Activated CD8-positive, alpha-beta memory T cell treated with anti-CD3 and anti-CD28 coated beads, Interleukin-2, amount 50 U/mL, for 4 hours (primary cell): Measurements from ENCODE around the gene HHLA2.

Experiments used
- DNase-seq: peaks from one replicate; pipeline ENCODE4 v3.0.0-alpha.2; 2020

HHLA2 gene

GRCh38 chr3:108301695-108302404, 5.5 kb downstream of the HHLA2 start:
- DNase-seq, result no peak

GRCh38 chr3:108302570-108302969, 6.2 kb downstream of the HHLA2 start:
- no peak for DNase-seq

GRCh38 chr3:108305484-108306172, 9.3 kb downstream of the HHLA2 start:
- no peak for DNase-seq

DNA sequence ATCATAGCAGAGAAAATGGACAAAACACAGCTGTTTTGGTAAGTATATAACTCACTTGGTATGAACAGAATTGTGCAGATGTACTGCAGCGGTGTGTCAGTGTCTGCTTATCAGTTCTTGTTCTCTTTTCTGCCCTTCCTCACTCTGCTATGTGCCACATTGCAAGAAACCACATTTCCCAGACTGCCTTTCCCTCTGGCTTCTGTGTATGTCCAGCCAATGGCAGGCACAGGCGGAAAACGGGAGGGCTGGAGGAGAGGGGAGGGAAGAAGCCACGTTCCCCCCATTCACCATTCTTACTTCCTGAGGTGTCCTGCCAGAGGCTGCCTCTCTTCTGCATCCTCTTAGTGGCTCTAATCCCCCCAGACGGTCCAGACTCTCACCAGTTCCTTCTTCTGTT, 15.4 kb downstream of the HHLA2 start:
- no peak for DNase-seq

GRCh38 chr3:108312656-108313055, 16.3 kb downstream of the HHLA2 start:
- DNase-seq, result no peak

DNA sequence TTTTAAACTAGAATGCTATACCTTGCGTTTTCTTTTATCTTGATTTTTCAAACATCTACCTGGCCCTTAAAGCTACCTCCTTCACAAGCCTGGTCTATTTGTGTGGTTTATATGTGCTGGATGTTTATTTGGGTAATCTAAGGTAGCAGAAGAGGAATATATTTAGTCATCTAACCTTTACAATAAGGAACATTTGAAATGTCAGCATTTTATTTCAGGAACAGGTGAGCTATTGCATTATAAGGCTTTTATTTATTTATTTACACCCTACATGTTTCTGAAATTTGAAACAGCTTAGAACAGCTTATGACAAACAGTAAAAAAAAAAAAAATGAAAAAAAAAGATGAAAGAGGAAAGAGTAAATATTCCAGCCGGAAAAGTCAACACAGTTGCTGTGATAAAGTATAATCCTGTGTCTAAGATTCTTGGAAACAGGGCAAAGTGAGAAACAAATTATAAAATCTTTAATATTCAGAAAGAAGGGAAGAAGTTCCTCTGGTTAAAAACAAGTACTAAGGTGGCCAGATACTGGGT, 19.5 kb downstream of the HHLA2 start:
- DNase-seq, result no peak

- DNase-seq, result no peak
Measured at GRCh38 chr3:108319428-108320082, 23.2 kb downstream of the HHLA2 start.

DNA sequence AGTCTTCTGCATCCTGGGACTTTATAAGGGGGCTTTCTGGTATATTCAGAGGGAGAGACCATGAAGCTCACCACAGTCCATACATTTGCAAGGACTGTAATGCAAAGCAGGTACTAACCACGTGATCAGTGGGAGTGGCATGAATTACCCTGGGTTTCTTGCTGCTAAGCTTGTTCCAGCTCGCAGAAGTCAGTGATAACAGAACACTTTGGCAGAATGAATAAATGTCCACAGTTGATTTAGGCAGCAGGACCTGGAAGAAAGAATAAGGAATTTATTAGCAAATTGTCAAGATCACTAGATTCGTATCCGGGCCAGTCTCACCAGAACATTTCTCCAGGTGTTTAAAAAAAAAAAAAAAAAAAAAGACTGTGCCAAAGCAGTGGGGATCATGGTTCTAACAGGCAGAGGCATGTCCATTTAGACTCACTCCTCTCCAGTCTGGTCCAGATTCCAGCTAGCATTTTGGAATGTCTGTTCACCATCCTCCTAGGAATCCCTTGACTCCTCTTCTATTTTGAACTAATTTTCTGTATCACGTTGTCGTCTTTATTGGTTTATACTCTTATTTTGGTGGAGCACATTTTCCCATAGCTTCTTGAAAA, 24.5 kb downstream of the HHLA2 start:
- DNase-seq, result no peak

- DNase-seq, result peak; percentile 17
Measured at GRCh38 chr3:108322352-108322751, 26.0 kb downstream of the HHLA2 start.

DNA sequence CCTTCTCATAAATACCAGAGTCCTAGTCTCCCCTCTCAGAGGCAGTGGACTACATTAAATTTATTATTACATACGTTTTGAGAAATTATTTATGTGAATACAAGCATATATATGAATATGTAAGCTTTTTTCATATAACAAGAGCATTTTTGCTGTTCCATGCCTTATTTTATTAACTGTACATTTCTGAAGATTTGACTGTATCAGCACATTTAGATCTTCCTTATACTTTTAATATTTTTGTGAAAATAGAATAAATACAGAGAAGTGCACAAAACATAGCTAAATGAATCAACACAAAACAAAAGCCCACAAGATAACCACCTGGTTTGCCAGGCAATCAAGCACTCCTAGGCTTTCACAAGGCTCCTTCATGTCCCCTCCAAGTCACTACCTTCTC, 27.8 kb downstream of the HHLA2 start:
- DNase-seq, result no peak

- DNase-seq, result no peak
Measured at GRCh38 chr3:108327168-108327567, 30.8 kb downstream of the HHLA2 start.

DNA sequence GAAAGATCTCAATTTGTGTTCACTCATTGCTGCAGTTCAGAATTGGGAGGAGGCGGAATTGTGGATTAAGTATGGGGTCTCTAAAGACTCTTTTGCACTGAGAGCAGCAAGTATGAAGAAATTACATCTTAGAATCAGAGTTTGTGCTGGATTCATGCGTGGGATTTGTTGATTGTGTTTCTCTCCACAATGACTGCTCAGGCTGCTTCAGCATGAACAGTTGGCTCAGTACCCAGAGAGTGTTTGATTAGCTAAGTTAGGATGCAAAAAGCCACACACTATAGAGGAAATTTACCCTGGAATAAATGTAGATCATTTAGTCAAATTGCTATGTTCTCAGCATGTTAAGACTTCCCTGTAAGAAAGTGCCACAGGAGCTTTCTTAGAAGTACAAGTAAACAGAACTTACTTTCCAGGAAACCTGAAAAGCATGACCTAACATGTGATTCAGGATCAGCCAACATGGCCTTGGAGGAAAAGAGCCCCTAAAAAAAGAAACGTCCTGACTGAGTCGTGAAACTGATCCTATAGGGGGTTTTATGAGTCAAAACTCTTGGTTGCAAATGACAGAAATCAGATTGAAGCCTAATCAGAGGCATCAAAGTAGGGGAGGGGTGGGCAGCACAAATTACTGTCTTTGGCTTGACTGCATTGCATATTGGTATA, 32.6 kb downstream of the HHLA2 start:
- no peak for DNase-seq

- no peak for DNase-seq
Measured at GRCh38 chr3:108329508-108329907, 33.2 kb downstream of the HHLA2 start.

GRCh38 chr3:108329947-108330346, 33.6 kb downstream of the HHLA2 start:
- no peak for DNase-seq

DNA sequence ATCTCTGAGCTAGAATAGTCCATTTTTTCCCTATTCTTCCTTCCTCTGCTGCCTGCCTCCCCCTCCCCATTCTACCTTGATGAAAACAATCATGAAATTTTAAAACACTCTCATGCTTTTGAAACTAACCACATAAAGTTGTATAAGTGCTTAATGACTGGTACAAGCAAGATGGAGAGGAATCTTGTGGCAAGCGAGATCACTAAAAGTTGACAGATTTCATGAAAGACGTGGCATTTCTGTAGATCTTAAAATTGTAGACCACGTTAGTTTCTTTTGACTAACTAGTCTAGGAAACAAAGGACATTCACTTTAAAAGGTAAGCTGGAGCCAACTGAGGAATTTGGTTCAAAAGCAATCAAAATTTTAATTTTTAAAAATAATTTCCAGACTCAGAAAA, 35.4 kb downstream of the HHLA2 start:
- no peak for DNase-seq

- no peak for DNase-seq
Measured at GRCh38 chr3:108333961-108334360, 37.6 kb downstream of the HHLA2 start.

DNA sequence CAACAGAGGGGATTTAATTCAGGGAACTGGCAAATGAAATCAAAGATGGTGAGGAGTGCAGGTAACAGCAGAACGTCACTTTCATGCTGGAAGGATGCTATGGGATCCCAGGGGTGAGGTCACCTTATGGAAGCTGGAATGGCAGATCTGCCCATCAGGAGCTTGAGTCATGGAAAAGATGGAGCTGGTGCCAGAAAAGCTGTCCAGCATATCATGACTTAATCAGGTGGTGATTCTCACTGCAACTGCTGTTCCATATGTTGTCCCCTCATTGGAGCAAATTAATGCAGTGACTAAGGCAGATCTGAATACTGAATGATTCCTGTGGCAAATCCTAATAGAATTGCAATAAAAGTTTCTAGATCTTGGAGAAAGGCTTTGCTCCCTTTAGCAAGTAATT, 38.4 kb downstream of the HHLA2 start:
- no peak for DNase-seq

DNA sequence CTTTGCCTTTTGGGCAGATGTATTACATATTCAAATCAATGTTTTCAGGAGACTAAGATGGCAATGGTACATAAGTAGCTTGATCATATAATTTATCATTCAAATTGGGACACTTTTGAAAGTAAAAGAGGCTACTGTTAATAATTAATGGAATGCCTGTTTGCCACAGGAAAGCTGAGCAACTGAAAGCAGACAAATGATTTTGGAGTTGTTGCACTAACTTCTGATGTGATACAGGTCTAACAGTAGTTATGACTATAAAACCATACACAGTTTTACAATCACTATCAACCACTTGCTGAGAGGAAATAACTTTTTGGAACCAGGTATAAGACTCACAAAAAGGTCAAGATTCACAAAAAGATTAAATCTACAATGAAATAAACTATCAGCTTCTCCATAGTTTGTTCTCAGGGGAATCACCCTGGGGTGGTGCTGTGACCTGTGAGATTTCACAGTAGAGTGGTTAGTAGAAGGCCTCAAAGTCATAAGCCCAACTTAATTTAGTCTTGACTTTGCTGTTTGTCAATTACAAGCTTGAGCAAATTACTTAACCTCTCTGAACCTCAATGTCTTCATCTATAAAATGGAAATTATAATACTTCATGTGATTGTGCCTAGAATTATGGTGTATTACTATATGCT, 42.7 kb downstream of the HHLA2 start:
- DNase-seq, result no peak

DNA sequence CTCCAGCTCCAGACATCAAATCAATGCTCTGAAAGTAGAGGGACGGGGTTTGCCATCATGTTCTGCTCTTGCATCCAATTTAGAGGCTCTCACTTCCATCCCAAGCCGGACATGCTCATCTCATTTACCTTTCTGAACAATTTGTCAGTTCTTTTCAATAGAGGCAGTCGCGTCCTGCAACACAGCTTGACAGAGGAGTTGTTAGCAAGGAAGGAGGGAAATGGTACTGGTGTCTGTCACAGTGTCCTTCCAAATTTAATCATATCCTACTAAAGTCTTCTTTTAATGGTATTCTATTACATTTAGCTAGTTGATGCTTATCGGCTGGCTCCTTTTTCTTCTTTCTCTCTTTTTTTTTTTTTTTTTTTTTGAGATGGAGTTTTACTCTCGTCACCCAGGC, 45.6 kb downstream of the HHLA2 start:
- DNase-seq, result no peak

GRCh38 chr3:108342837-108343486, 46.6 kb downstream of the HHLA2 start:
- no peak for DNase-seq

GRCh38 chr3:108343491-108343890, 47.1 kb downstream of the HHLA2 start:
- no peak for DNase-seq
